Suprapubic skin (tissue), 4 donors: ENCODE measurements around the gene HBA2. TPM values are rescaled to one million over a fixed set of nuclear protein-coding genes. Genes with fewer than 3 reads are reported as not detected.
"Not testable (repeated sequence)": the region's sequence is repeated elsewhere in the genome, so short reads cannot be mapped to it uniquely, and the experiment has no call there.

Experiments used
- DNase-seq, 2 donors: peaks; one replicate each; pipeline ENCODE4 v3.0.0-alpha.2; 2019; ENCODE audit warnings: low spot score in 2 of 2
- H3K27ac ChIP-seq: fragments of 200-600 bp; sonication (generic); one replicate; pipeline ENCODE4 v1.5.1; 2019
- H3K27me3 ChIP-seq: fragments of 200-600 bp; sonication (generic); one replicate; pipeline ENCODE4 v1.5.1; 2019
- H3K36me3 ChIP-seq: fragments of 200-600 bp; sonication (generic); one replicate; pipeline ENCODE4 v1.5.1; 2019
- H3K4me1 ChIP-seq: fragments of 200-600 bp; sonication (generic); one replicate; pipeline ENCODE4 v1.5.1; 2019
- H3K4me3 ChIP-seq: fragments of 200-600 bp; sonication (generic); one replicate; pipeline ENCODE4 v1.5.1; 2019; ENCODE audit warnings: mild to moderate bottlenecking
- H3K9me3 ChIP-seq: fragments of 200-600 bp; sonication (generic); one replicate; pipeline ENCODE4 v1.5.1; 2019
- EP300 ChIP-seq: sonication (generic); formaldehyde crosslinking; IDR thresholded peaks from one replicate; pipeline ENCODE4 v1.6.1; 2017; ENCODE audit warnings: antibody characterized with exemption
- POLR2A ChIP-seq, 2 donors: fragments of 450-650 bp; IDR thresholded peaks; one replicate each; pipeline ENCODE4 v1.6.1; 2017; ENCODE audit warnings: antibody characterized with exemption in 2 of 2, mild to moderate bottlenecking in 2 of 2, moderate library complexity in 2 of 2
- POLR2AphosphoS5 ChIP-seq, 3 donors: sonication (generic); formaldehyde crosslinking; IDR thresholded peaks; one replicate each; pipeline ENCODE4 v1.6.1; 2017; ENCODE audit warnings: antibody characterized with exemption in 3 of 3
- WGBS: methylation state at CpG from one replicate; pipeline ENCODE4 v1.1.5; 2018; 5-methylcytosine and 5-hydroxymethylcytosine counted together
- total RNA-seq, 4 donors: library from RNA; depleted of rRNA; stranded (reverse); fragments of >200 nt; gene quantifications; one replicate each; pipeline ENCODE4 v1.1.0, GENCODE V29; 2016
- TF ChIP-seq, protein P1 (sequence below), 2 donors: fragments of 200-600 bp in 1 of 2; fragments of 450-650 bp in 1 of 2; sonication (generic) in 1 of 2; IDR thresholded peaks; one replicate each; pipeline ENCODE4 v1.5.1; 2016 to 2019; ENCODE audit warnings: antibody characterized with exemption in 2 of 2, mild to moderate bottlenecking in 1 of 2, moderate library complexity in 1 of 2

The HBA2 gene
- total RNA-seq, 4 donors from 2014 or later, result 13.0 to 282 (median 96.5) TPM

- H3K27ac ChIP-seq, result no peak overlapping the region
- no peaks in the 10 kb centered on the region for H3K27me3 ChIP-seq
- H3K9me3 ChIP-seq, result no peaks in the 10 kb centered on the region
- H3K4me3 ChIP-seq, result no peak overlapping the region
- DNase-seq, result no peak
- TF ChIP-seq, protein P1, sequence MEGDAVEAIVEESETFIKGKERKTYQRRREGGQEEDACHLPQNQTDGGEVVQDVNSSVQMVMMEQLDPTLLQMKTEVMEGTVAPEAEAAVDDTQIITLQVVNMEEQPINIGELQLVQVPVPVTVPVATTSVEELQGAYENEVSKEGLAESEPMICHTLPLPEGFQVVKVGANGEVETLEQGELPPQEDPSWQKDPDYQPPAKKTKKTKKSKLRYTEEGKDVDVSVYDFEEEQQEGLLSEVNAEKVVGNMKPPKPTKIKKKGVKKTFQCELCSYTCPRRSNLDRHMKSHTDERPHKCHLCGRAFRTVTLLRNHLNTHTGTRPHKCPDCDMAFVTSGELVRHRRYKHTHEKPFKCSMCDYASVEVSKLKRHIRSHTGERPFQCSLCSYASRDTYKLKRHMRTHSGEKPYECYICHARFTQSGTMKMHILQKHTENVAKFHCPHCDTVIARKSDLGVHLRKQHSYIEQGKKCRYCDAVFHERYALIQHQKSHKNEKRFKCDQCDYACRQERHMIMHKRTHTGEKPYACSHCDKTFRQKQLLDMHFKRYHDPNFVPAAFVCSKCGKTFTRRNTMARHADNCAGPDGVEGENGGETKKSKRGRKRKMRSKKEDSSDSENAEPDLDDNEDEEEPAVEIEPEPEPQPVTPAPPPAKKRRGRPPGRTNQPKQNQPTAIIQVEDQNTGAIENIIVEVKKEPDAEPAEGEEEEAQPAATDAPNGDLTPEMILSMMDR (IDR thresholded peaks at IDR 0.05), result no peak
- no peak for TF ChIP-seq EP300
- no peak for TF ChIP-seq POLR2A (IDR thresholded peaks at IDR 0.05)
- no peak for TF ChIP-seq POLR2AphosphoS5 (IDR thresholded peaks at IDR 0.05)
- H3K36me3 ChIP-seq, result peaks cover 94% of the 10 kb centered on the region
- H3K4me1 ChIP-seq, result no peaks in the 10 kb centered on the region
- WGBS, result 98% methylated on average over 5 of the region's 5 CpGs
Measured at GRCh38 chr16:200388-200787, 27.7 kb downstream of the HBA2 start.

GRCh38 chr16:203246-203645 lies 30.6 kb downstream of the HBA2 start:
- WGBS, result 94% methylated on average over 4 of the region's 4 CpGs
- Histone ChIP-seq H3K36me3 (peaks cover 90% of the 10 kb centered on the region), H3K27me3 (no peaks in the 10 kb centered on the region), H3K4me3 (no peak overlapping the region), H3K27ac (no peak overlapping the region), H3K4me1 (no peaks in the 10 kb centered on the region), H3K9me3 (no peaks in the 10 kb centered on the region)
- no peak for DNase-seq
- TF ChIP-seq EP300 (no peak), POLR2AphosphoS5 (IDR thresholded peaks at IDR 0.05) (no peak), POLR2A (IDR thresholded peaks at IDR 0.05) (no peak)
- TF ChIP-seq, protein P1 (IDR thresholded peaks at IDR 0.05), result no peak

DNA sequence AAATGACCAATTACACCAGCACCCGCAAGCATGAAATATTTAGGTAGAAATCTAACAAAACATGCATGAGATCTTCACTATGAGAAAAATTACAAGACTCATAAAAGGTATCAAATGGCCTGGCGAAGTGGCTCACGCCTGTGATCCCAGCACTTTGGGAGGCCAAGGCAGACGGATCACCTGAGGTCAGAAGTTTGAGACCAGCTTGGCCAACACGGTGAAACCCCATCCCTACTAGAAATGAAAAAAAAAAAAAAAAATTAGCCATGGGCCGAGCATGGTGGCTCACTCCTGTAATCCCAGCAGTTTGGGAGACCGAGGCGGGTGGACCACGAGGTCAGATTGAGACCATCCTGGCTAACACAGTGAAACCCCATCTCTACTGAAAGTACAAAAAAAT lies 31.4 kb downstream of the HBA2 start:
- H3K36me3 ChIP-seq, result peaks cover 90% of the 10 kb centered on the region

DNA sequence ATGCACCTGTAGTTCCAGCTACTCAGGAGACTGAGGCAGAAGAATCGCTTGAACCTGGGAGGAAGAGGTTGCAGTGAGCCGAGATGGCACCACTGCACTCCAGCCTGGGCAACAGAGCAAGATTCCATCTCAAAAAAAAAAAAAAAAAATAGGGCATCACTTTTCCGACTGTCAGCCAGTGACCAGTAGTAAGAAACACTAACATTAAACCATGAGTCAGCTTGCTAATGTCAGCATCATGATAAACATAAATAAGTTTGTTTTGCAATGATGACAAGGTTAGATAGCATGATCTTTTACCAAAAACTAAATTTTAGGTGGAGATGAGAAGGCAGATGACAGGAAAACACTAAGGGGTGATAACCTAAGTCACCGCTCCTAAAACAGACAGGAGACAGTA lies 36.7 kb downstream of the HBA2 start:
- peaks cover 93% of the 10 kb centered on the region for H3K36me3 ChIP-seq
- not testable (repeated sequence) for H3K4me1 ChIP-seq, H3K4me3 ChIP-seq, H3K27ac ChIP-seq, H3K9me3 ChIP-seq, H3K27me3 ChIP-seq, DNase-seq
- WGBS, result 95% methylated on average over 4 of the region's 4 CpGs

More for the DNA sequence above, 31.4 kb downstream of the HBA2 start:
- not testable (repeated sequence) for H3K27ac ChIP-seq, H3K4me1 ChIP-seq, H3K4me3 ChIP-seq, DNase-seq, H3K9me3 ChIP-seq, H3K27me3 ChIP-seq
- WGBS, result 88% methylated on average over 9 of the region's 9 CpGs

GRCh38 chr16:211631-212180 lies 39.0 kb downstream of the HBA2 start:
- H3K36me3 ChIP-seq, result peaks cover 94% of the 10 kb centered on the region
- H3K27me3 ChIP-seq, DNase-seq, H3K9me3 ChIP-seq, H3K4me1 ChIP-seq, H3K4me3 ChIP-seq, H3K27ac ChIP-seq: not testable (repeated sequence)
- WGBS, result 87% methylated on average over 12 of the region's 14 CpGs

DNA sequence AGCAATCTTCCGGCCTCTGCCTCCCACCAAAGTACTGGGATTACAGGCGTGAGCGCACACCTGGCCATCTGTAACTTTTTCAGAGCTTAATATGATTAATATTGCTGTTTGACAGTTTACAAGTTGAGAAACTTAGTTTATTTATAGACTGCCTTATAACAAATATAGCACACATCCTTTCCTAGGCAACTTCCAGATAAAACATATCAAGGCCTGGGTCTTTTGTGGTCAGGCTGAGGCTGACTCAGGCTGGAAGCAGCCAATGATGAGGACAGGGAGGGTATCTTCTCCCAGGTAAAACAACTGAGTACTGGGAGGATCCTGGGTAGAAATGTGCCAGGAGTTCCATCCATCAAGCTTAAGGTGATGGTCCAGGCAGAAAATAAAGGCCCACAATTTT lies 40.3 kb downstream of the HBA2 start:
- Histone ChIP-seq H3K27ac (no peak overlapping the region), H3K27me3 (no peaks in the 10 kb centered on the region), H3K4me1 (no peaks in the 10 kb centered on the region), H3K9me3 (no peaks in the 10 kb centered on the region), H3K4me3 (no peak overlapping the region), H3K36me3 (peaks cover 96% of the 10 kb centered on the region)
- 90% methylated on average over 3 of the region's 3 CpGs for WGBS
- TF ChIP-seq, protein P1 (IDR thresholded peaks at IDR 0.05), result no peak
- TF ChIP-seq POLR2AphosphoS5 (IDR thresholded peaks at IDR 0.05) (no peak), EP300 (no peak), POLR2A (IDR thresholded peaks at IDR 0.05) (no peak)
- DNase-seq, result no peak

- WGBS, result 73% methylated on average over 4 of the region's 4 CpGs
- TF ChIP-seq POLR2A (IDR thresholded peaks at IDR 0.05) (no peak), EP300 (no peak), POLR2AphosphoS5 (IDR thresholded peaks at IDR 0.05) (no peak)
- TF ChIP-seq, protein P1 (IDR thresholded peaks at IDR 0.05), result no peak
- no peak overlapping the region for H3K4me3 ChIP-seq
- H3K36me3 ChIP-seq, result peaks cover 93% of the 10 kb centered on the region
- no peak for DNase-seq
- no peaks in the 10 kb centered on the region for H3K4me1 ChIP-seq
- H3K27me3 ChIP-seq, result no peaks in the 10 kb centered on the region
- no peak overlapping the region for H3K27ac ChIP-seq
- no peaks in the 10 kb centered on the region for H3K9me3 ChIP-seq
Measured at GRCh38 chr16:220021-220420, 47.3 kb downstream of the HBA2 start.
